HG02970 (cell line): Measurements from ENCODE around the gene FAP.

ENCODE experiments used
- ATAC-seq: cut with Tn5 transposase; IDR thresholded peaks from one replicate; pipeline ENCODE4 v1.9.1; 2021; ENCODE audit warnings: mild to moderate bottlenecking, moderate library complexity, moderate number of reproducible peaks; ENCODE audit not compliant: unreplicated experiment, low FRiP score

The FAP gene

DNA sequence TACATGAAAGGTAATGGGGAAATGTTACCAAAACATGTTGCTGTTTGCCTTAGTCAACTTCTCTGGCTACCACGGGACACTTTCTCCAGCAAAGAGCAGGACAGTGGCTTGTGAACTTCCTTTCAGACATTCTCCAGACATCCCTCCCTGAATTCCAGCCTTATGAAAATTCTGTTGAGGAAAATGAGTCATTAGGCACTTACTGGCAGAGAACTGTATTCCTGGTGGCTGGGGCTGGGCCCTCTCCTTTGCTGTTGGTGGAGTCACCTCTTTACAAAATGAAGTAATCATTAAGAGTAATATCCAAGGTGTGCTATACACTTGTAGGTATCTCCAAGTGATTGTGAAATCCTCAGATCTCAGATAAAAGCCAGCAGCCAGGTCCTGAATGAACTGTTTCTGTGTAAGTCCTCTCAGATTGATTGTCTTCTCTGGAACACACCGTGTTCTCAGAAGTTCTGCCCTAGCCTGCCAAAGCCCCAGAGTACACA lies 1.3 kb upstream of the FAP start:
- ATAC-seq: no peak

DNA sequence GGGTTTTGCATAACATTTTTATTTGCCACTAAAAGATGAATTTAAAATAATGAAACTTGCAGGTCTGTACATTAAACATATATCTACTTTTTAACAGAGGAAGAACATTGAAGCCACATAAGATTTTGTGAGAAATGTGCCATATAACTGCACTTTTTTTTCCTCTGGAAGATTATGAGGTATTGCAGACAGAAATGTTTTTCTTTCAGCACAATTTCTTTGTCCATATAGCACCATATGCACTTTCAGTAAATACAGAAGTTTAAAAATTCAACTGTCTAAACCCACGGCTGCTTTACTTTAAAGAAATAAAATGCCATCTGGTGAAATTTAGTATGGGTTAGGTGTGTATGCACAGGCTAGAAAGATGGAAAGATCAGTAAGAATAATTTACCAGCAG lies 470 bp upstream of the FAP start:
- ATAC-seq: no peak

DNA sequence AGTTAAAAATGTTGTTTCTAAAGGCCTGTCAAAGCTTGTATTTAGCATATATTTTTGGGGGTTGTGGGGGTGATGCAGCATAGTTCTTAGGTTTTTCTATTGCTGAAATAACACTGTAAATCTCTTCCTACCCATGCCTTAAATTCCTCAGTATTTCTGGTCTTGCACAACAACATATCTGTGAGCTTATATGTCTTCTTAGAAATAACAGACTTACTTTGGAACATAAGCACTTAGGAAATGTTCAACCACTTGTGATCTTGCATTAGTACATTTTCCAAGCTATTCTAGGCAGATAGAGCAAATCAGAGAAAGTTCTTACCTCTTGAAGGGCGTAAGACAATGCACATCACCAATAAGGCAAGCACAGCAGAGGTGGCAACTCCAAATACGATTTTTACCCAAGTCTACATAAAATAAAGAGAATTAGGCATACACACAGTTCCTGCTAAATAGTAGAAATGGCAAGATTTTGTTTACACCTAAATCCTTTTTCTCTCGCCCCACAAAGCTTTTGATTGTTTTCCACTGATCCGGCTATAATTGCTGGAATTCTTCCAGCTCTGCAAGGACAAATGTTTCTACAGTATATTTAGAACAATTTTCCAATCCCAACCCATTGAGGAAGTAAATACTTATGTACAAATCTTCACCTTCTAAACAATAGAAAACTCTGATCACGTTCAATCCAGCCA lies 512 bp downstream of the FAP start:
- no peak for ATAC-seq

DNA sequence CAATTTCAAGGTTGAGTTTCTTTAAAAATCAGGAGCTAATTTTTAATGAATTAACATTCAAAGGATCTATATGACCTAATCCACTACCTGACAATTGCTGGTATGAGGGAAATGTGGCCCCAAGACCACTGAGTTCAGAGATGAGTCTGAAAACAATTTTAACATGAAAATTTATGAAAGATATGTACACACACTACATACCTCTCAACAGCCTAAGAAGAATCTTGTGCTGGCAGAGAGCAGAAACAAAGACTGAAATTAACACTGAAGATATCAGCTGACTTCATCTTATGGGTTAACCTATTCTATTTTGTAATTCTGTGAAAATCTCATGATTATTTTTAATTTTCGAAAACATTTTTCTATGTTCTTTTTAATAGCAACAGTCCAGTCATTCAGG lies 1.7 kb downstream of the FAP start:
- no peak for ATAC-seq

DNA sequence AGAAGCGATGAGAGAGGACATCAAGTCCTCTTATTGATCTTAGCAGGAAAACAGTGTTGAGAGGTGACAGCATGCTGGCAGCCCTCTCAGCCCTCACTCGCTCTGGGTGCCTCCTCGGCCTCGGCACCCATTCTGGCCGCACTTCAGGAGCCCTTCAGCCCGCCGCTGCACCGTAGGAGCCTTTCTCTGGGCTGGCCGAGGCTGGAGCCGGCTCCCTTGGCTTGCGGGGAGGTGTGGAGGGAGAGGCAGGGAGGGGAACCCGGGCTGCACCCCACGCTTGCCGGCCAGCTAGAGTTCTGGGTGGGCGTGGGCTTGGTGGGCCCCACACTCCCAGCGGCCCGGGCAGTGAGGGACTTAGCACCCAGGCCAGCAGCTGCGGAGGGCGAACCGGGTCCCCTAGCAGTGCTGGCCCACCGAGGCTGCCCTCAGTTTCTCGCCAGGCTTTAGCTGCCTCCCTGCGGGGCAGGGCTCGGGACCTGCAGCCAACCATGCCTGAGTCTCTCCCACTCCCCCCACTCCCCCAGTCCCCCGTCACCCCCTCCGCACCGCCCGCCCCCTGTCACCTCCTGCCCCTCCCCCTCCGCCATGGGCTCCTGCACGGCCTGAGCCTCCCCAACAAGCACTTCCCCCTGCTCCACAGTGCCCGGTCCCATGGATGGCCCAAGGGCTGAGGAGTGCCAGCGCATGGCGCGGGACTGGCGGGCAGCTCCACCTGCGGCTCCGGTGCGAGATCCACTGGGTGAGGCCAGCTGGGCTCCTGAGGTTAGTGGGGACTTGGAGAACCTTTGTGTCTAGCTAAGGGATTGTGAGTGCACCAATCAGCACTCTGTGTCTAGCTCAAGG lies 8.4 kb downstream of the FAP start:
- no peak for ATAC-seq

DNA sequence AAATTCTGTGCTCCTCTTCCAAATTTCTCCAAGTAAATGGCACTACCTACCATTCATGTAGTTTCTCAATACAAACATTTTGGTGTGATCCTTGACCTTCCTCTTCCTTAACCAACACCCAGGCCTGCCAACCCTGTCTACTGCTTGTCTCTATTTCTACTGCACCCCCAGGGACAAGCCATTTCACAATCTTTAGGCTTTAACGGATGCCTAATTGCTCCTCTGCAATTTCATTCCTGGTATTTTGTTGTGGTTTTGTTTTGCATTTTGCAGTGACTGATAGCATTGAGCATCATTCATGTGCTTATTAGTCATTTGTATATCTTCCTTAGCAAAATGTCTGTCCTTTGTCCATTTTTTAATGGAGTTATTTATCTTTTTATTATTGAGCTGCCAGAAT lies 10.0 kb downstream of the FAP start:
- ATAC-seq: no peak

DNA sequence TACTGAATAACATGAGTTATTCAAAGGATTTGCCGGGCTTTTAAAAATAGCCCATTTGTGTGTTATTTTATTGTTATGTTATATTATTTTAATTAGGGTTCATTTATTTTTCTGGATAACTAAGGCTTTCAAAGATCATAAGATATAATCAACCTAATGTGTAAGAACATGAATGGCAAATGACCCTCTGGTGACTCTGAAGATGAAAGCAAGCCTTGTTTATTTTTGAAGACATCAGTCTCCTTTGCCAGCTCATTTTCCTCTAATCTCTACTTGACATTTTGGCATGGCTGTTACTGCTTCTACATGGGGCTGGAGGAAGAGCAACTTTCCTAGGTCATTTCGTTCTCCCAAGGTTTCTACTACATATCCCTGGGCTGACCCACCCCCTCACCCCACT lies 10.6 kb downstream of the FAP start:
- no peak for ATAC-seq

DNA sequence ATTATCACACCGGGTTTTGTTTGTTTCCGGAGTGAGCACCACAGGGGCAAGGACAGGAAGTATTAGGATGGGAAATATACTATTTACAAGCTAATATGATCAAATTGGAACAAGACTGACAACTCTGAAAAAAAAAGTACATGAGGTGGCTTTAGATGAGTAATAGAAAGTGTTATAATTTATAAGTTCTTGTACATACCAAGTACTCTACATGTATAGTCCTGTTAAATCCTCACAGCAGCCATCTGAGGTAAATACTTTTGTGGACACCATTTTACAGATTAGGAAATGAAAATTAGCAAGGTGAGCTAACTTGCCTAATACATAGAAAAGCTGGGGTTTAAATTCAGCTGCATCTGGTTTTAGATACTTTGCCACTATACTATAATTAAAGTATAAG lies 11.2 kb downstream of the FAP start:
- no peak for ATAC-seq

DNA sequence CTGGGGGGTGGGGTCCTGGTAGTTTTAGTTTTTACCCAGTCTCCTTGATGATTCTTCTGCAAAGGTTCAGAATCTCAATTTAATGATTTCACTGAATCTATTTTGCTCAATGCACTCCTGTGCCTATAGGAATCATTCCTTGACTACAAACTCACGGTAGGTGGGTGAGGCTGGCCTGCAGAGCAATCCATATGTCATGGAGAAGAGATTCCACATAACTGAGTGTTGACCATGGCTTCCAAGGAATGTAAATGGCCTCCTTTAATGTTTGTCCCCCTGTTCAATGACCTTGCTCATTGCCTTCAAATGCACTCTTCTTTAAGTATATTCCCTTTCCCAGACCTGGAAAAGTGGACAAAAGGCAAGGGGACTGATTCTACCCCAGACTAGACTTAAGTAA lies 12.5 kb downstream of the FAP start:
- ATAC-seq: no peak

DNA sequence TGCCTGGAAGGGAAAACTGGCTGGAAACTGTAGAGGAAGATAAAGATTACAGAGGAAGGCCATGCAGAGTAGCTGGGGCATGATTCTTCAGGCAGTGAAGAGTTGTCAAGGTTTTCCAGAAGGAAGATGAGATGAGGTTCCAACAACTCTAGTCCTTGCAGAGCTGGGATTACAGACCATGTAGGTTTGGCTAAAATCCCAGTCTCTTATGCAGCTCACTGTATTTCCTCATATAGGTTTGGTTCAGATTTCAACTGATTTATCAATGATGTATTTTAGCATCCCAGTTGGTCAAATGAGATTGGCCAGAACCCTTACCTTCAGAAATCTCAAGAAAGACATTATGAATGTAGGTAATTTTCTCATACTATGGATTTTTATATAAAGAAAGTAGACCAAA lies 16.4 kb downstream of the FAP start:
- no peak for ATAC-seq

DNA sequence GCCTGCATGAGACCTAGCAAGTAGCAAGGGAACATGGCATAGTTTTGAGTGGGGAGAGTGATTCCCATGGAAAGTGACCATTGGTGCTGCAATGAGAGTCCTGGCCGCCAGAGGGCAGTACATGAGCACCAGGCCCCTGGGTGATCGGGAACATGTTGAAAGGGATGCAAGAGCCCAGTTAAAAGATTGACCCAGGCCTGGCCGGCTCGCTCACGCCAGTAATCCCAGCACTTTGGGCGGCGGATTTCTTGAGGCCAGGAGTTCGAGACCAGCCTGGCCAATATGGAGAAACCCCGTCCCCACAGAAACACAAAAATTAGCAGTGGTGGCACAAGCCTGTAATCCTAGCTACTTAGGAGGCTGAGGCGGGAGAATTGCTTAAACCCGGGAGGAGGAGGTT lies 22.2 kb downstream of the FAP start:
- peak; percentile 92 for ATAC-seq

DNA sequence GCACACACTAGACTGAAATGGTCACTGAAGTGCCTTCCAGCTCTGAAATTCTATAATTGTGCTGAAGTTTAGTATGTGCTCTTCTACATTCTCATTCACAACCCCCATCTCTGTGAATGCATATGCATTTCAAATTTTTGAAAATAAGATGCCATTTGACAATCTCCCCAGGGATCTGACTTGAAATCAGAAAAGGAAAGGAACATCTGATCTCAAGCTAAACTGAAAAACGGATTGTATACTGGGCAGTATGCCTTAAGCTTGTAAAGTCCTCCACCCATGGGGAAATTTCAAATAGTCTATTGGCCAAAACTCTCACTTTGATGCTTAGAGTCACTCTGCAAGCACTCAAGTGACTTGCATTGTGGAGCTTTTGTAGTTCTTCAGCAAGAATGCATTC lies 22.9 kb downstream of the FAP start:
- ATAC-seq: no peak

DNA sequence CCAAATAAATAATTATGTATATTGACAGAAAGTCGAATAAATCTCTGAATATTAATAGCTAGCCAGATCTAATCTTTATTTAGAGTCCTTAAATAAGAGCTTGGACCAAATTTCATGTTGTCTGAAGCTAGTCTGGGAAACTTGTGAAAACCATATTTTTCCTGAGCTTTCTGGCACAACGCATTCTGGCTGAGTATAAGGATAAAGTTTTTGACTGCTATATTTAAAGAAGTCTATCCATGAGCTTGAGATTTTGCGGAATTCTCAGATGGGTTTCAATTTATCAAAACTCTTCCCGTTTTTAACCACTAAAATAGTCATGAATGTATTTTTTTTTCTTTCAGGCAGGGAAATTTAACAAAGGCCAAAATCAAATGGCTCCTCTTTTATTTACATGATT lies 23.8 kb downstream of the FAP start:
- no peak for ATAC-seq

DNA sequence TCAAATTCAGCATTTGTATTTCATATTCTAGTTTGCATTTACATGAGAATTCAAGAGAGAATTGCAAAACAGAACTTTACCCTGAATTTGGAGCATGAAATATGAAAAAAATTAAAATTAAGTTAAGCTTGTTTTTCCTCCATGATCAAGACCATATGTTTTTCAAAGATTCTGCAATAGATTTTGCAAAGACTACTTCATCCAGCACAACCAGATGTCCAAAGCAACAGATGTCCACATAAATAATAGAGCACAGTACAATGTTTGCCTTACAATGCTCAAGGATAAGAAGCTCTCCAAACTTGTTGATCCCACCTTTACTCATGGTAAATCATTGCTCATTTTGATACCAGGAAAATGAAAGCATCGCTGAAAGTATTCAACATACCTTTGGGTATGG lies 25.6 kb downstream of the FAP start:
- ATAC-seq: no peak

DNA sequence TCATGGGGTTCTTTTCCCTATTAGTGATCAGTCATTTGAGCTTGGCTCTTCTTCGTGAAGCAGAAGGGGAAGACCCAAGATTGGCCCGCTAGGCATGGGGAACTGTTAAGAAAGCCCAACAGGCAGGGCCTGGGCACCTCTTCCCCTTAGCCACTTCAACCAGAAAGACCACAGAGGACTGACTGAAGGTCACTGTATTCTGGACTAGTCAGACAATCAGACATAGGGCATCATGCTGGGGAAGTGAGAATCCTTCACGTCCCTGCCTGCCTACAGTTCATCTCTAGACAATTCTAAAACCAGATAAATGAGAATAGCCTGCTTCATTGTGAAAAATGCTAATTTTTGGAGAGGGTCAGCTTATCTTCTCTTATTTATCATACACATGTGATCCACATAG lies 28.1 kb downstream of the FAP start:
- no peak for ATAC-seq

DNA sequence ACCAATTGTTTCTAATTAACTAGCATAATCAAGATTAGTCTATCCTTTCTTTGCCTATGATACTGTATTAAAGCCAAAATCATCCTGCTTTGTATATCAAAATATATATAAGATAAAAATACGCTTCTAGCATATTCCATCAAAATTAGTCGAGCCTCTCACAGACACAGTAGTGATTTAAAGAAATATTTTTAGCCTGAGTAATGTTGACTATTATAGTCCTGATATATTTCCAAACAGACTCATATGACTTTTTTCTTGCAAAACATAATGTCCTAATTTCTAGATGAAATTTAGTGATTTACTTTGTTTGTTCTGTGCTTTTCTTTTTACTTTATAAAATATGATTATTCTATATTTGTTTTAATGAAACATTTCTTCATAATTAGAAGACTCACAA lies 30.9 kb downstream of the FAP start:
- no peak for ATAC-seq

DNA sequence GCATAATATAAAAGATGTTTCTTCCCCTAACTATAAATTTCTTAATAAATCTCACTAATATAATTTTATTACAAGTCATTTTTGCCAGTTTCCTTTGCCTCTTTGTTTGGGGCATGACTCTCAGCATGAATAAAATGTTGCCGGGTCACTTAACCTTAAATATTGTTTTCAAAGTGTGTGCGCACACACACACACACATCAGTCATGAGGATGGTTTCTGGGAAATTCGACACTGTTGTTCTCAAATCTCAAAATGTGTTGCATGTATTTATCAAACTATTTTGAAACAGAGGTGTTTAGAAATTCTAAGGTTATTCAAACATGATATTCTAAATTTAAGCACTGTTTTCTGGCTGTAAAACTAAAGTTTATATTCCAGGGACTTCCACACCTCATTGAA lies 31.5 kb downstream of the FAP start:
- ATAC-seq: no peak

DNA sequence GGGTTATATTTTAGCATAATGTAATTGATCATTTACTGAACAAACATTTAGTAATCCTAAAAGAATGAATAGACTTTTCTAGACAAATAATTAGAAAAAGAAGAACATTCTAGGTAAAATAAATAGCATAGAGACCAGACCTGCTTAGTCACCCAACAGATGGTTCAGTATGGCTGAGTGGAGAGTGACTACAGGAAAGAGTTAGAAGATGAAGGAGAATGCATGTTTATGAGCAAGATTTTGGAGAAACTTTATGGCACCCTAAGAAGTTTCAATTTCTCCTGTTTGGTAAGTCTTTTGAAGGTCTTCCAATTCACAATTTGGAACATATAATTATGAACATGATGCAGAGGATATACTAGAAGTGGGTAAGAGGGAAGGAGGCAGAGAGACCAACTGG lies 32.9 kb downstream of the FAP start:
- no peak for ATAC-seq

DNA sequence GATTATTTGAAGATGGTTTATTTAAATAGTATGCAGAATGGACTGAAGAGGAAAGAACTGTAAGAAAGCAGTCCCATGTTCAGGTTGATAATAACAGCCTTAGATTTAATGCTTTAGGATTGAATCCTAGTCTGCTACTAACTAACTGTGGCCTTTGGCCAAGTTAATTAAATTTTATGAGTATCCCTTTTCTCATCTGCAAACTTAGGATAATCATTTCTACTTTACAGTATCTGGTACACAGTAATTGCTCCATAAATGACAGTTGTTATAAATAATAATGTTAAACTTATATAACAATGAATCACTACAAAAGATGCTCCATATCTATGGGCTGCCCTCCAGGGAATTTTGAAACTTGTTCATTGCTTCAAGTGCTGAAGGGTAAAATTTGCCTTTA lies 41.0 kb downstream of the FAP start:
- no peak for ATAC-seq

DNA sequence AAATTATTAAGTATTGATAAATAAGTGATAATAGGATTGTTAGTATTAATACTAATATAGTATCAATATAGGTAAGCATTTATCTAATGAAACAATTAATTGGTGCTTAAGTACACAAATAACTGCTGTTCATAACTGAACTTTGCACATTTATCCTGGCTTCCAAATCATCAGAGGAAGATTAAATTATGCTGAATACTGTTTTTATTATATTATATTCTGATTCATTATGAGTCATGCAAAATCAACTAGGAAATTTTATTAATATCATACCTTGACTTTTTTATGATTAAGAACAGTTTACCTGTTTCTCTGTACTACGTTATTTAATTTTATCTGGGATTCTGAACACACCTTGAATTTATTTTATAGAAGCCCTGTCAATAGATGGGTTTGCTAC lies 42.6 kb downstream of the FAP start:
- no peak for ATAC-seq

DNA sequence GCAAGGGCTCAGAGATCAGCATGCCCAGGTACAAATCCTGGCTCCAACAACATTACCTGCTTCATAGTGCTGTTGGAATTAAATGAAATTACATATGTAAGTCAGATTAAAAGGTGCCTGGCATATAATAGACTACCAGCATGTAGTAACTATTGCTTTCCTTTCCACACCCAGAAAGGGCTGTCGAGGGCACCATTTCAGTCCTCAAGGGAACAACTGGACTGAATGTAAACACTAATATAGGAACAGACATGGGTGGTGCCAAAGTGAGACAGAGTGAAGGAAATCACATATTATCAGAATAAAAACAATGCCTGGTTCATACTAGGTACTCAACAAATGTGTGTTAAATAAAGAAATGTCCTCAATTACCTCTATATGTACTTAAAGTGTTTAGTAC lies 43.3 kb downstream of the FAP start:
- no peak for ATAC-seq

DNA sequence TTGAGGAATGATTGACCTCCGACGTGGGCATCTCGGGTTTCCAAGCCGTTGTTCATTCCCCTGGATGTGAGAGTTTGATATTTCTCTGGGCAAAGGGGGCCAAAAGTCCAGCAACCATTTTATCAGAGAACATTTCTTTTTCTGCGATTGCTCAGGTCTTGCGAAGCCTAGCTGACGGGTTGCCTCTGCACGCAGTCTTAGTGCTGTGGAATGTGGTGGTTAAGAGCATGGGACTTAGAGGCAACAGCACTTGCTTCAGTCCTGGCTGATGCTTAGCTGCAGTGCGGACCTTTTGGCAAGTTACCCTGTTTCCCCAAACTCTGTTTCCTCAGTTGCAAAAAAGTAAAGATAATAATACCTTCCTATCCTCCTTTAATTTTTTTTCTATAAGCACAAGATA lies 45.0 kb downstream of the FAP start:
- no peak for ATAC-seq
